Adrenal gland (tissue), 12 donors: ENCODE data around the gene ATP5MC2. TPM values are rescaled to one million over a fixed set of nuclear protein-coding genes. Genes with fewer than 3 reads are reported as not detected.
"Not testable (repeated sequence)": the region's sequence is repeated elsewhere in the genome, so short reads cannot be mapped to it uniquely, and the experiment has no call there.

ENCODE experiments used
- DNase-seq, 7 donors: peaks; one replicate each; pipeline ENCODE4 v3.0.0-alpha.2; 2019 to 2020
- H3K27ac ChIP-seq, 5 donors: fragments of 200-600 bp; sonication (generic) in 4 of 5; 1 replicate in 3 of 5; 2 replicates in 2 of 5; pipeline versions ENCODE4 v1.5.1 to v1.8.0; 2016 to 2020; ENCODE audit warnings: mild to moderate bottlenecking in 1 of 5
- H3K27me3 ChIP-seq: fragments of 200-600 bp; 2 replicates; pipeline ENCODE4 v1.8.0; 2021
- H3K36me3 ChIP-seq, 2 donors: fragments of 200-600 bp; replicated peaks in 1 of 2; 1 replicate in 1 of 2; 2 replicates in 1 of 2; pipeline versions ENCODE4 v1.5.1 to v1.8.0; 2018 to 2022
- H3K4me1 ChIP-seq, 2 donors: fragments of 200-600 bp; replicated peaks in 1 of 2; 1 replicate in 1 of 2; 2 replicates in 1 of 2; pipeline versions ENCODE4 v1.5.1 to v1.8.0; 2018 to 2021
- H3K4me3 ChIP-seq, 4 donors: fragments of 200-600 bp; sonication (generic) in 3 of 4; one replicate each; pipeline ENCODE4 v1.5.1; 2016 to 2018
- H3K9me3 ChIP-seq, 3 donors: fragments of 200-600 bp; sonication (generic) in 1 of 3; replicated peaks in 1 of 3; 1 replicate in 2 of 3; 2 replicates in 1 of 3; pipeline versions ENCODE4 v1.5.1 to v1.8.0; 2016 to 2021
- CTCF ChIP-seq, 6 experiments: fragments of 450-650 bp in 4 of 6; fragments of 200-600 bp in 2 of 6; sonication (generic) in 1 of 6; IDR thresholded peaks; 1 replicate in 5 of 6; 2 replicates in 1 of 6; pipeline versions ENCODE4 v1.5.1 to v1.8.0; 2016 to 2021; ENCODE audit warnings: antibody characterized with exemption in 6 of 6, mild to moderate bottlenecking in 2 of 6, moderate library complexity in 1 of 6
- POLR2A ChIP-seq, 2 donors: fragments of 450-650 bp; IDR thresholded peaks; one replicate each; pipeline ENCODE4 v1.6.1; 2017; ENCODE audit warnings: antibody characterized with exemption in 2 of 2, mild to moderate bottlenecking in 2 of 2, moderate library complexity in 1 of 2
- WGBS, 4 donors: extraction: QIAGEN DNeasy Blood & Tissue Kit in 2 of 4; methylation state at CpG; one replicate each; pipeline versions ENCODE4 v1.1.5 to v1.1.7; 2013 to 2017; 5-methylcytosine and 5-hydroxymethylcytosine counted together
- intact Hi-C, 2 donors: fragments of 100-400 bp; cut with DNase I; formaldehyde crosslinking; loops; one replicate each; pipeline versions ENCODE4 v1.14.1 to v1.15.0; 2022 to 2023
- polyA plus RNA-seq, 3 donors: library from polyadenylated mRNA; stranded (reverse); fragments of 200-250 nt in 2 of 3; fragments of 350-450 nt in 1 of 3; fragmentation: Illumina TruSeq in 1 of 3; extraction: RNeasy Lipid Tissue Mini Kit (QIAGEN cat#74804) in 1 of 3; gene quantifications; one replicate each; pipeline ENCODE4 v1.2.3, GENCODE V29; 2013 to 2014
- total RNA-seq, 9 donors: library from RNA; depleted of rRNA in 4 of 9; stranded (reverse); fragments of >200 nt in 4 of 9; fragments of 120-200 nt in 1 of 9; fragmentation: NEBNext Ultra II Directional in 1 of 9; extraction: Animal tissue kit (Norgen Biotek cat#: 25700) in 1 of 9; gene quantifications; one replicate each; pipeline versions ENCODE4 v1.1.0 to v1.2.4, GENCODE V29; 2013 to 2023
- donor health status: healthy with polysubstance abuse.
- donor health status: Bipolar disorder and iron deficiency.
- donor health status: DM: yes; HTN: yes; CAD: no.
- donor health status: DM: no; HTN: no; CAD: no.
- donor health status: DM: no; HTN: no; CAD: no.
- donor health status: DM: yes; HTN: yes; CAD: no.

Gene ATP5MC2
- total and polyA plus RNA-seq, 12 donors, result 328 to 658 (median 470) TPM

GRCh38 chr12:53644133-53644532 is 31.8 kb downstream of the ATP5MC2 start:
- no peaks in the 10 kb centered on the region for H3K4me1 ChIP-seq
- WGBS, 4 donors, result 92 to 96% (median 93%) methylated on average over 2 to 3 of the region's 3 CpGs
- no peak overlapping the region for H3K4me3 ChIP-seq
- H3K27me3 ChIP-seq, result no peaks in the 10 kb centered on the region
- TF ChIP-seq CTCF (IDR thresholded peaks at IDR 0.05), result no peak
- no peak for TF ChIP-seq POLR2A (IDR thresholded peaks at IDR 0.05)
- H3K27ac ChIP-seq, result no peak overlapping the region
- no peaks in the 10 kb centered on the region for H3K36me3 ChIP-seq
- no peaks in the 10 kb centered on the region for H3K9me3 ChIP-seq
- intact Hi-C loops, result no loop called here
- no peak for DNase-seq

GRCh38 chr12:53643232-53643979 is 32.5 kb downstream of the ATP5MC2 start:
- WGBS, 4 donors, result 59 to 75% (median 73%) methylated on average over 5 of the region's 5 CpGs

GRCh38 chr12:53638057-53638456 is 37.8 kb downstream of the ATP5MC2 start:
- 81 to 88% (median 83%) methylated on average over 2 of the region's 2 CpGs for WGBS, 4 donors
- no peak for DNase-seq
- Histone ChIP-seq H3K4me3 (no peak overlapping the region), H3K27me3 (no peaks in the 10 kb centered on the region), H3K4me1 (no peaks in the 10 kb centered on the region), H3K9me3 (no peaks in the 10 kb centered on the region), H3K27ac (no peak overlapping the region), H3K36me3 (no peaks in the 10 kb centered on the region)
- intact Hi-C loops, result no loop called here
- no peak for TF ChIP-seq POLR2A (IDR thresholded peaks at IDR 0.05)
- TF ChIP-seq CTCF (IDR thresholded peaks at IDR 0.05), result no peak

More at GRCh38 chr12:53643232-53643979, 32.5 kb downstream of the ATP5MC2 start:
- Histone ChIP-seq H3K4me3 (no peak overlapping the region), H3K36me3 (no peaks in the 10 kb centered on the region), H3K27ac (no peak overlapping the region), H3K4me1 (no peaks in the 10 kb centered on the region), H3K9me3 (no peaks in the 10 kb centered on the region), H3K27me3 (no peaks in the 10 kb centered on the region)
- TF ChIP-seq POLR2A (IDR thresholded peaks at IDR 0.05) (no peak), CTCF (IDR thresholded peaks at IDR 0.05) (no peak)
- DNase-seq, result no peak
- intact Hi-C loops, result no loop called here

- H3K9me3 ChIP-seq, result no peaks in the 10 kb centered on the region
- WGBS, 4 donors, result 31 to 53% (median 42%) methylated on average over 2 of the region's 2 CpGs
- H3K27ac ChIP-seq, result no peak overlapping the region
- TF ChIP-seq POLR2A (IDR thresholded peaks at IDR 0.05) (no peak), CTCF (IDR thresholded peaks at IDR 0.05) (no peak)
- intact Hi-C loops, result no loop called here
- no peaks in the 10 kb centered on the region for H3K36me3 ChIP-seq
- no peak for DNase-seq
- H3K27me3 ChIP-seq, result no peaks in the 10 kb centered on the region
- H3K4me3 ChIP-seq, result no peak overlapping the region
- H3K4me1 ChIP-seq, result no peaks in the 10 kb centered on the region
Observed at GRCh38 chr12:53636641-53637040, 39.2 kb downstream of the ATP5MC2 start.

- H3K36me3 ChIP-seq, H3K9me3 ChIP-seq, intact Hi-C loops, H3K4me3 ChIP-seq, DNase-seq, H3K4me1 ChIP-seq, H3K27me3 ChIP-seq, H3K27ac ChIP-seq: not testable (repeated sequence)
Observed at GRCh38 chr12:53635708-53636107, 40.2 kb downstream of the ATP5MC2 start.
